Fibroblast of the conjunctiva (primary cell): ENCODE data around the gene CDC42EP3.

Experiments used
- DNase-seq: peaks from one replicate; pipeline ENCODE4 v3.0.0-alpha.2; 2010; ENCODE audit warnings: low read depth

Gene CDC42EP3

GRCh38 chr2:37656512-37657423 is 14.7 kb downstream of the CDC42EP3 start:
- no peak for DNase-seq

- DNase-seq: no peak
Observed at GRCh38 chr2:37654932-37655841, 16.3 kb downstream of the CDC42EP3 start.

GRCh38 chr2:37654419-37654818 is 17.0 kb downstream of the CDC42EP3 start:
- no peak for DNase-seq

GRCh38 chr2:37653805-37654378 is 17.6 kb downstream of the CDC42EP3 start:
- DNase-seq: no peak

GRCh38 chr2:37653093-37653492 is 18.3 kb downstream of the CDC42EP3 start:
- no peak for DNase-seq

- DNase-seq: no peak
Observed at GRCh38 chr2:37652199-37652640, 19.2 kb downstream of the CDC42EP3 start.

GRCh38 chr2:37650548-37651093 is 20.8 kb downstream of the CDC42EP3 start:
- DNase-seq: no peak

- DNase-seq: no peak
Observed at GRCh38 chr2:37649518-37649917, 21.9 kb downstream of the CDC42EP3 start.

GRCh38 chr2:37648331-37649011 is 23.0 kb downstream of the CDC42EP3 start:
- DNase-seq: no peak

- no peak for DNase-seq
Observed at GRCh38 chr2:37647971-37648330, 23.5 kb downstream of the CDC42EP3 start.

GRCh38 chr2:37645836-37646235 is 25.6 kb downstream of the CDC42EP3 start:
- DNase-seq: no peak

- no peak for DNase-seq
Observed at GRCh38 chr2:37645362-37645761, 26.1 kb downstream of the CDC42EP3 start.

- DNase-seq: no peak
Observed at GRCh38 chr2:37644191-37644590, 27.3 kb downstream of the CDC42EP3 start.

- no peak for DNase-seq
Observed at GRCh38 chr2:37643730-37644078, 27.7 kb downstream of the CDC42EP3 start.

GRCh38 chr2:37642907-37643729 is 28.3 kb downstream of the CDC42EP3 start:
- DNase-seq: no peak

GRCh38 chr2:37641582-37642171 is 29.8 kb downstream of the CDC42EP3 start:
- no peak for DNase-seq

- no peak for DNase-seq
Observed at GRCh38 chr2:37639631-37640030, 31.8 kb downstream of the CDC42EP3 start.

GRCh38 chr2:37638973-37639372 is 32.5 kb downstream of the CDC42EP3 start:
- no peak for DNase-seq

- no peak for DNase-seq
Observed at GRCh38 chr2:37637985-37638384, 33.5 kb downstream of the CDC42EP3 start.

GRCh38 chr2:37637190-37637860 is 34.1 kb downstream of the CDC42EP3 start:
- DNase-seq: no peak
